HL-60 (cell line): ENCODE results near the gene PHLPP2.

ENCODE experiments used
- DNase-seq, 2 experiments: peaks; one replicate each; pipeline ENCODE4 v3.0.0-alpha.2; 2010 to 2020; ENCODE audit warnings: low read depth in 1 of 2, low spot score in 1 of 2
- H3K27ac ChIP-seq: fragments of 250-450 bp; sonication (Bioruptor Pico); replicated peaks from 2 replicates; pipeline ENCODE4 v1.5.1; 2020; ENCODE audit warnings: mild to moderate bottlenecking, moderate library complexity
- H3K27me3 ChIP-seq: fragments of 250-450 bp; sonication (Bioruptor Pico); 2 replicates; pipeline ENCODE4 v1.5.1; 2021; ENCODE audit warnings: mild to moderate bottlenecking, moderate library complexity; ENCODE audit not compliant: insufficient read depth, poor library complexity, severe bottlenecking
- H3K4me3 ChIP-seq: replicated peaks from 2 replicates; pipeline ENCODE4 v1.5.1; 2011; ENCODE audit warnings: mild to moderate bottlenecking, control low read depth, low read length; ENCODE audit not compliant: insufficient read depth
- GABPA ChIP-seq: IDR thresholded peaks from 2 replicates; pipeline ENCODE4 v1.6.1; 2012; ENCODE audit warnings: low read depth
- POLR2AphosphoS5 ChIP-seq: IDR thresholded peaks from 2 replicates; pipeline ENCODE4 v1.6.1; 2012; ENCODE audit warnings: low read depth
- SPI1 ChIP-seq: IDR thresholded peaks from 2 replicates; pipeline ENCODE4 v1.6.1; 2012; ENCODE audit warnings: low read depth, mild to moderate bottlenecking, borderline replicate concordance
- TF ChIP-seq, protein P1 (sequence below): IDR thresholded peaks from 2 replicates; pipeline ENCODE4 v1.6.1; 2012; ENCODE audit warnings: low read depth; ENCODE audit not compliant: insufficient replicate concordance
- TF ChIP-seq, protein P2 (sequence below): IDR thresholded peaks from one replicate; pipeline ENCODE4 v1.5.1; 2011; ENCODE audit warnings: low read length, control low read depth, inconsistent platforms; ENCODE audit not compliant: insufficient read depth

Gene PHLPP2

DNA sequence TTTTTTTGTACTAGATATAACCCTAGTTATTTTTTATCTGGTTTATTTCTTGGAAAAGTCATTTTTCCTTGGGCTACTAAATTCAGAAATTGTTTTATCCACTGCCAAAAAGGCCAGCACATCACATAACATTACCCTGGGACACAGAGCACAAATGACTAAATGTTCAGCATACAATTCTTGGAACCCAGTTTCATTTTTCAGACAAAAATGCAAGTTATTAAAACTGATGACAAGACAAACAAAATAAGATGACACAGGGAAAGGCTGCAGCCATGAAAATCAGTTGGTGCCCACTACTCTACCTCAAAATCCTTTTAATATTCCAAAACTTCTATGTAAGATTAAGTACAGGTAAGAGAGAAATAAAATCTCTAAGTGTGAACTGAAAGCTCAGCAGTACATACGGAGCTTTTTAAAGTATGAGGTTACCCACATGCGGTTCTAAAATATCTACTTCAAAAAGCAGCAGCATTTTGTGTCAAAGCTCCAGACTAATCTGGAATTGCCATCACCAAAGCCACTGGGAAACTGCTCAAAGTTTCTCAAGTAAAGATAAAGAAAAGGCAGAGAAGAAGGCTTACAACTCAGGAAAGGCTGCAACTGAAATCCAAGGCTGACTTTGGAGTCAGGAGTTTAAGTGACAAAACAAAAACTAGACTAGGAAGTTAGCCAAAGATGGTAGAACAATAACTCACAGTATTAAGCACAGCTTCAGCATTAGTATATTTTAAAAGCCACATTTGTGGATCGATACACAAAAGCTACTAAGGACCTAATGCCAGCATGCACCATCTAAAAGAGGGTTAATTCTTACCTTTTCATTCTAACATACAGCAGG lies 42.8 kb upstream of the PHLPP2 start:
- no peak overlapping the region for H3K27ac ChIP-seq
- no peak for TF ChIP-seq POLR2AphosphoS5
- TF ChIP-seq, protein P1, sequence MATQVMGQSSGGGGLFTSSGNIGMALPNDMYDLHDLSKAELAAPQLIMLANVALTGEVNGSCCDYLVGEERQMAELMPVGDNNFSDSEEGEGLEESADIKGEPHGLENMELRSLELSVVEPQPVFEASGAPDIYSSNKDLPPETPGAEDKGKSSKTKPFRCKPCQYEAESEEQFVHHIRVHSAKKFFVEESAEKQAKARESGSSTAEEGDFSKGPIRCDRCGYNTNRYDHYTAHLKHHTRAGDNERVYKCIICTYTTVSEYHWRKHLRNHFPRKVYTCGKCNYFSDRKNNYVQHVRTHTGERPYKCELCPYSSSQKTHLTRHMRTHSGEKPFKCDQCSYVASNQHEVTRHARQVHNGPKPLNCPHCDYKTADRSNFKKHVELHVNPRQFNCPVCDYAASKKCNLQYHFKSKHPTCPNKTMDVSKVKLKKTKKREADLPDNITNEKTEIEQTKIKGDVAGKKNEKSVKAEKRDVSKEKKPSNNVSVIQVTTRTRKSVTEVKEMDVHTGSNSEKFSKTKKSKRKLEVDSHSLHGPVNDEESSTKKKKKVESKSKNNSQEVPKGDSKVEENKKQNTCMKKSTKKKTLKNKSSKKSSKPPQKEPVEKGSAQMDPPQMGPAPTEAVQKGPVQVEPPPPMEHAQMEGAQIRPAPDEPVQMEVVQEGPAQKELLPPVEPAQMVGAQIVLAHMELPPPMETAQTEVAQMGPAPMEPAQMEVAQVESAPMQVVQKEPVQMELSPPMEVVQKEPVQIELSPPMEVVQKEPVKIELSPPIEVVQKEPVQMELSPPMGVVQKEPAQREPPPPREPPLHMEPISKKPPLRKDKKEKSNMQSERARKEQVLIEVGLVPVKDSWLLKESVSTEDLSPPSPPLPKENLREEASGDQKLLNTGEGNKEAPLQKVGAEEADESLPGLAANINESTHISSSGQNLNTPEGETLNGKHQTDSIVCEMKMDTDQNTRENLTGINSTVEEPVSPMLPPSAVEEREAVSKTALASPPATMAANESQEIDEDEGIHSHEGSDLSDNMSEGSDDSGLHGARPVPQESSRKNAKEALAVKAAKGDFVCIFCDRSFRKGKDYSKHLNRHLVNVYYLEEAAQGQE = no peak
- TF ChIP-seq SPI1 = no peak
- TF ChIP-seq GABPA = no peak
- TF ChIP-seq, protein P2, sequence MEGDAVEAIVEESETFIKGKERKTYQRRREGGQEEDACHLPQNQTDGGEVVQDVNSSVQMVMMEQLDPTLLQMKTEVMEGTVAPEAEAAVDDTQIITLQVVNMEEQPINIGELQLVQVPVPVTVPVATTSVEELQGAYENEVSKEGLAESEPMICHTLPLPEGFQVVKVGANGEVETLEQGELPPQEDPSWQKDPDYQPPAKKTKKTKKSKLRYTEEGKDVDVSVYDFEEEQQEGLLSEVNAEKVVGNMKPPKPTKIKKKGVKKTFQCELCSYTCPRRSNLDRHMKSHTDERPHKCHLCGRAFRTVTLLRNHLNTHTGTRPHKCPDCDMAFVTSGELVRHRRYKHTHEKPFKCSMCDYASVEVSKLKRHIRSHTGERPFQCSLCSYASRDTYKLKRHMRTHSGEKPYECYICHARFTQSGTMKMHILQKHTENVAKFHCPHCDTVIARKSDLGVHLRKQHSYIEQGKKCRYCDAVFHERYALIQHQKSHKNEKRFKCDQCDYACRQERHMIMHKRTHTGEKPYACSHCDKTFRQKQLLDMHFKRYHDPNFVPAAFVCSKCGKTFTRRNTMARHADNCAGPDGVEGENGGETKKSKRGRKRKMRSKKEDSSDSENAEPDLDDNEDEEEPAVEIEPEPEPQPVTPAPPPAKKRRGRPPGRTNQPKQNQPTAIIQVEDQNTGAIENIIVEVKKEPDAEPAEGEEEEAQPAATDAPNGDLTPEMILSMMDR = no peak
- no peaks in the 10 kb centered on the region for H3K27me3 ChIP-seq
- DNase-seq = no peak
- no peak overlapping the region for H3K4me3 ChIP-seq

DNA sequence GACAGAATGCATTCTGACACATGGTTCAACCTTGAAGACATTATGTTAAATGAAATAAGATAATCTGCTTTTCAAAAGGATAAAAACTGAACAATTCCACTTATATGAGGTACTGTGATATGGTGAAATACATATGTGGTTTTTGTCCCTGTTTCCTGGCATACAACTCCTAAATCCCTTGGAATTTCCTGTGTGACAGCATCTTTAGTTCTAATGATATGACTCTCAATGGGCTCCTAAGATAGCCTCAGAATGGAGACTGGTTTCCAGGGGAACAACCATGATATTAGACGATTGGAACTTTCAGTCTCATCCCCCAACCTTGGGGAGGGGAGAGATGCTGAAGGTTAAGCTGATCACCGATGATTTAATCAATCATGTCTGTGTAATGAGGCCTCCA lies 37.7 kb upstream of the PHLPP2 start:
- no peak overlapping the region for H3K27ac ChIP-seq

DNA sequence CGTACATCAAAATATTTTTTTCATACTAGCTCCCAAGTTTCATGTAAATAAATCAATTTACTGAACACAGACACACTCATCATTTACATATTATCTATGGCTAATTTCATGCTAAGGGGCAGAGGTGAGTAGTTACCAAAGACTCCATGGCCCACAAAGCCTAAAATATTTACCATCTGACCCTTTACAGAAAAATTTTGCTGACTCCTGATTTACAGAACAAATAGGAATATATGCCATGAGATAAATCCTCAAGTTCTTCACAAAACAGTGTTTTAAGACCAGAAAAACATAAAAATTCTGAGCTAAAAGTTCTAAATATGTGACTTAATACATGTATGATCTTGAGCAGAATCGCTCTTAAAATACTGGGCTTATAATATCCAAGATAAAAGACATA lies 36.6 kb upstream of the PHLPP2 start:
- no peak for DNase-seq
- Histone ChIP-seq H3K4me3 (no peak overlapping the region), H3K27ac (no peak overlapping the region), H3K27me3 (no peaks in the 10 kb centered on the region)
- TF ChIP-seq, protein P1 = no peak
- no peak for TF ChIP-seq SPI1

More for the DNA sequence above, 37.7 kb upstream of the PHLPP2 start:
- TF ChIP-seq, protein P2 = no peak
- TF ChIP-seq, protein P1 = no peak
- TF ChIP-seq SPI1 (no peak), GABPA (no peak), POLR2AphosphoS5 (no peak)
- Histone ChIP-seq H3K27me3 (no peaks in the 10 kb centered on the region), H3K4me3 (no peak overlapping the region)
- no peak for DNase-seq
